Liver (tissue), 3 donors: ENCODE measurements around the gene CNOT8.

ENCODE experiments used
- CTCF ChIP-seq: fragments of 150-350 bp; IDR thresholded peaks from 2 replicates; pipeline ENCODE4 v1.5.1; 2017; ENCODE audit warnings: improper control_type of control experiment, low read depth, low read length; ENCODE audit not compliant: missing input control
- FOXA2 ChIP-seq: IDR thresholded peaks from 2 replicates; pipeline ENCODE4 v1.6.1; 2016; ENCODE audit warnings: antibody characterized with exemption
- GABPA ChIP-seq, 2 donors: IDR thresholded peaks in 1 of 2; conservative IDR thresholded peaks in 1 of 2; 2 replicates each; pipeline ENCODE4 v1.6.1; 2016; ENCODE audit warnings: antibody characterized with exemption in 2 of 2, mild to moderate bottlenecking in 1 of 2, moderate library complexity in 1 of 2
- HNF4A ChIP-seq, 2 donors: conservative IDR thresholded peaks; 2 replicates each; pipeline ENCODE4 v1.6.1; 2016; ENCODE audit warnings: antibody characterized with exemption in 2 of 2, mild to moderate bottlenecking in 2 of 2
- HNF4G ChIP-seq: IDR thresholded peaks from 2 replicates; pipeline ENCODE4 v1.6.1; 2016; ENCODE audit warnings: antibody characterized with exemption
- NR2F2 ChIP-seq: IDR thresholded peaks from 2 replicates; pipeline ENCODE4 v1.6.1; 2016; ENCODE audit warnings: antibody characterized with exemption
- RXRA ChIP-seq, 2 donors: IDR thresholded peaks; 2 replicates each; pipeline ENCODE4 v1.6.1; 2017 to 2018; ENCODE audit warnings: antibody characterized with exemption in 2 of 2, mild to moderate bottlenecking in 1 of 2
- SP1 ChIP-seq: IDR thresholded peaks from 2 replicates; pipeline ENCODE4 v1.6.1; 2018; ENCODE audit warnings: antibody characterized with exemption, mild to moderate bottlenecking
- TAF1 ChIP-seq: conservative IDR thresholded peaks from 2 replicates; pipeline ENCODE4 v1.6.1; 2016; ENCODE audit warnings: antibody characterized with exemption, mild to moderate bottlenecking
- YY1 ChIP-seq: IDR thresholded peaks from 2 replicates; pipeline ENCODE4 v1.6.1; 2016; ENCODE audit warnings: antibody characterized with exemption, mild to moderate bottlenecking
- TF ChIP-seq, protein P1 (sequence below): IDR thresholded peaks from 2 replicates; pipeline ENCODE4 v1.6.1; 2016; ENCODE audit warnings: antibody characterized with exemption
- TF ChIP-seq, protein P2 (sequence below): IDR thresholded peaks from 2 replicates; pipeline ENCODE4 v1.6.1; 2016; ENCODE audit warnings: antibody characterized with exemption
- TF ChIP-seq, protein P3 (sequence below): IDR thresholded peaks from 2 replicates; pipeline ENCODE4 v1.6.1; 2016; ENCODE audit warnings: antibody characterized with exemption
- donor health status: healthy.
- donor health status: healthy.

DNA sequence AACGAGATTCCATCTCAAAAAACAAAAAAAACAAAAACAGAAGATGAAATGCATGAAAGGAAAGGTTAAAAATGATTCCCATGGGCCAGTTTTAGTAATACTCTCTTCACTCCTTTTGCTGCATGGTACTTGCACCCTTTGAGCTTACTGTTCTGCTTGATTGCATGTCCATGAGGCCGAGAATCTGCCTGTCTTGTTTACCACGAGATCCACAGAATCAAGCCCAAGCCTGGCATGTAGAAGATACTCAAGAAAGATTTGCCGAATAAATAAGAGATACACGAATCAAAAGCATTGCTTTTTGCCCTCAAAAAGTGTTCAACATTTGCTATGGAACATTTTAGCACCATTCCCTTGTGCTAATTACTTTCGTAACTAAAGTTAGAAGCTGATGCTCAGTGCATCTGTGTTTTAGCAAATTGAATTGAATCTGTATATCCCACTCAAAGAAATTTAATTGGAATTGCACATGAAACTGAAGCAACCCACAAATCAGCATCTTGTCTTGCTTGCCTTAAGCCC lies 9.1 kb upstream of the CNOT8 start:
- TF ChIP-seq CTCF (no peak), HNF4A (conservative IDR thresholded peaks at IDR 0.05) (no peak), RXRA (IDR thresholded peaks at IDR 0.05) (no peak), HNF4G (no peak), YY1 (no peak), SP1 (no peak), GABPA (IDR thresholded peaks at IDR 0.05 in 1 of 2, conservative IDR thresholded peaks at IDR 0.05 in 1 of 2) (no peak), FOXA2 (no peak), NR2F2 (no peak), TAF1 (no peak)
- TF ChIP-seq, protein P1, sequence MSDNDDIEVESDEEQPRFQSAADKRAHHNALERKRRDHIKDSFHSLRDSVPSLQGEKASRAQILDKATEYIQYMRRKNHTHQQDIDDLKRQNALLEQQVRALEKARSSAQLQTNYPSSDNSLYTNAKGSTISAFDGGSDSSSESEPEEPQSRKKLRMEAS: no peak
- TF ChIP-seq, protein P2, sequence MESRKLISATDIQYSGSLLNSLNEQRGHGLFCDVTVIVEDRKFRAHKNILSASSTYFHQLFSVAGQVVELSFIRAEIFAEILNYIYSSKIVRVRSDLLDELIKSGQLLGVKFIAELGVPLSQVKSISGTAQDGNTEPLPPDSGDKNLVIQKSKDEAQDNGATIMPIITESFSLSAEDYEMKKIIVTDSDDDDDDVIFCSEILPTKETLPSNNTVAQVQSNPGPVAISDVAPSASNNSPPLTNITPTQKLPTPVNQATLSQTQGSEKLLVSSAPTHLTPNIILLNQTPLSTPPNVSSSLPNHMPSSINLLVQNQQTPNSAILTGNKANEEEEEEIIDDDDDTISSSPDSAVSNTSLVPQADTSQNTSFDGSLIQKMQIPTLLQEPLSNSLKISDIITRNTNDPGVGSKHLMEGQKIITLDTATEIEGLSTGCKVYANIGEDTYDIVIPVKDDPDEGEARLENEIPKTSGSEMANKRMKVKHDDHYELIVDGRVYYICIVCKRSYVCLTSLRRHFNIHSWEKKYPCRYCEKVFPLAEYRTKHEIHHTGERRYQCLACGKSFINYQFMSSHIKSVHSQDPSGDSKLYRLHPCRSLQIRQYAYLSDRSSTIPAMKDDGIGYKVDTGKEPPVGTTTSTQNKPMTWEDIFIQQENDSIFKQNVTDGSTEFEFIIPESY: no peak
- TF ChIP-seq, protein P3, sequence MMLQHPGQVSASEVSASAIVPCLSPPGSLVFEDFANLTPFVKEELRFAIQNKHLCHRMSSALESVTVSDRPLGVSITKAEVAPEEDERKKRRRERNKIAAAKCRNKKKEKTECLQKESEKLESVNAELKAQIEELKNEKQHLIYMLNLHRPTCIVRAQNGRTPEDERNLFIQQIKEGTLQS: no peak
